ENCODE measurements around the gene SERGEF.

Gene SERGEF

DNA sequence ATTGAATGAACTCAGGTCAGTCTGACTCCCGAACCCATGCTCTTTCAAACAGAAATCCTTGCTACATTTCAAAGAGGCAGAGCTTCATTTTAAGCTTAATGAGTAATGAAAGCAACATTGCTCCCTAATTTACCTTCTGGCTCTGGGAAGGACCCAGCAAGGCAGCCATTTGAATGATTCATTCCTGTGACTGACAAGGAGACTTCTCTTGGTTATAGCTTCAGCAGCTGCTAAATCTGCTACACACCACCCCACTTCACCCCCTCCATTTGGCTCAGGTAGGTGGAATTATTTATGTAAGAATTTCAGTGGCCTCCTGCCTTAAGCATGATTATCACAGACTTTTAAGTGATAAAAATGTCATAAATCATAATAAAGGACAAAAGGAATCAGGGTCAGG, 160.6 kb downstream of the SERGEF start:
- ATAC-seq: no peak

DNA sequence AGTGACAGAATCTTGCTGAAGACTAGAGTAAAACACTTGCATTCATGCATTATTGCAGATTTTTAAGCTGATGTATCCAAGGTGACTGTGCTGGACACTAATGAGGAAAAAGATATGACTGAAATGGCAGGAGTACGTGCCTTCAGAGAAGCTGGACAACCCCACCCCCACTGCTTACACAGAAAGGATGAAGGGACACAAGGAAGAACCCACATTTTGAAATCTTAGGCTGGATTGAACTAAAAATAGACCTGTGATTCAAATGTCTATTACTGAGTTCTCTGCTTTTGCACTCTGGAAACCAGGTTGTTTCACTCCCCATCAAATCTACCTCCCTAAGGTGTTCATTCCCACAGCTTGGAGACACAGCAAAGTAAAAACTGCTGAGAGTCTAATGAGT, 161.2 kb downstream of the SERGEF start:
- no peak for ATAC-seq

DNA sequence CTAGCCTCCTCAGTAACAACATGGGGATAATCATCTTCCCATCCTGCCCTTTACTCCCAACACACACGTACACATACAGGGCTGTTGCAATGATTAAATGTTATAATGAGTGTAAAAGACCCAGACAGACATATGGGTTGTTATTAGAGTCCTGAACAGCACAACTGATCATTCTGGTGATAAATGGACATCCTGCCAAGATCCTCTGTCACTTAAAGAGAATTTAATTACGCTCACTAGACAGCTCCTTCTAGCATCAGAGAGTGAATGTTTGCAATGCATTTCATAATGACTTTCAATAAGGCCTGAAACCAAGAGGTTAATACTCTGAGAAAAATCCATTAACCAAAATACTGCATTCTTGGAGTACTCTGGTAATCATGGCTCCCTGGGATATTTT, 162.5 kb downstream of the SERGEF start:
- ATAC-seq: no peak

DNA sequence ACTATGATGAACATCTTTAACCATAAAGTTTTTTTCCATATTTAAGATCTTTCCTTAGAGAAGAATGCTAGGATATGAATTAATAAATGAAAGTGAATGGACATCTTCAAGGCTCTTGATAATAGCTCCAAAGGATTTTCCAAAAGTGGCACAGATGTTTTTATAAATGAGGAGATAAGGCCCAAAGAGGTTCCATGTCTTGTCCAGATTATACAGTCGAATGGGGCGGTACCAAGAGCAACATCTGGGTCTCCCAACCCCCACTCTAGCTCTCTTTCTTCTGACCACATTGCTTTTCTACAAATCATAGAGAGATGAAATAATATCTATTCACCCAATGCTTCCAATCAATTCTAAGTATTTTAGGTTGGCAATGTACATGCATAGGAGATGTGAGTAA, 164.1 kb downstream of the SERGEF start:
- ATAC-seq: no peak

DNA sequence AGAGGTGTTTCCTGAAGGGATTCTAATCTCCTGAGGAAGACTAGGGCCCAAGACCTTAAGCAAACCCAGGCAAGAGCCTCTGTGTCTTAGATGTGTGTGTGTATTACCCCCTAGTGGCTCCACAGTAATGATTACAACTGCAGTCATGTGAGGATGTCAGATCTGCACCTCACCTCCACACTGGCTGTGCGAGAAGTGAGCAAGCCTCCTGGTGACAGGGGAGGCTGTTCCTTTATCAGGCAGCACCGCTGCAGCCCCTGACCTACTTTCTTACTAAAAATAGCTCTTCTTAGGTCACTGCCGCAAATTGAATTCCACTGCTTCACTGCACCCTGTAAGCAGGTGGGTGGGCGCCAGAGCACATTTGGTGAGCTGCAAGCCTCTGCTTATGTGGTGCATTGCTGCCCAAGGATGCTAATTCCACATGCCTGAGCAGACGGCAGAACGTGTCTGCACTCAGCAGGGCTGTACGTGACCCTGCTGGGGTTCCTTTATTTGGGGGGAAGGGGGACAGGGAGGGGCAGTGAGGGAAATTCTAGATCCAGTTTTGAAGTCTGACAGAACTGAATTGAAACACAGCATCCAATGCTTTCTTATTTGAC, 165.9 kb downstream of the SERGEF start:
- no peak for ATAC-seq

DNA sequence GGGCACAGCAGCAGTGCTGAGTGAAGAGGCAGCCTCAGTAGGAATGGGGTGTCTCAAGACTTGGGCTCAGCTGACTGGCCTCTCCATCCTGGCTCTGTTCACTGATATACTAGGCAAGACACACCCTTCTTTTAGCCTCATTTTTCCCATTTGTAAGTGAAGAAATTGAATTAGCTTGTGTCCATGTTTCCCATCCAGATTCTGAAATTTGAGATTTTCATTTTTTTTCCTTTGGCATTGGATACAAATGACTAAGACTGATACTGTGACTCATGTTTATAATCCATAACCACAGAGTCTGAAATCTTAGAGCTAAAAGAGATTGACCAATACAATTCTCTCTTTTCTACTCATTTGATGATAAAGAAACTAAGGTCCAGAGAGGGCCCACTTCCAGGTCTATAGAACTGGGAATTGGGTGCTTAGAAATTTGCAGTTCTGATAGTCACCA, 167.4 kb downstream of the SERGEF start:
- ATAC-seq: no peak

DNA sequence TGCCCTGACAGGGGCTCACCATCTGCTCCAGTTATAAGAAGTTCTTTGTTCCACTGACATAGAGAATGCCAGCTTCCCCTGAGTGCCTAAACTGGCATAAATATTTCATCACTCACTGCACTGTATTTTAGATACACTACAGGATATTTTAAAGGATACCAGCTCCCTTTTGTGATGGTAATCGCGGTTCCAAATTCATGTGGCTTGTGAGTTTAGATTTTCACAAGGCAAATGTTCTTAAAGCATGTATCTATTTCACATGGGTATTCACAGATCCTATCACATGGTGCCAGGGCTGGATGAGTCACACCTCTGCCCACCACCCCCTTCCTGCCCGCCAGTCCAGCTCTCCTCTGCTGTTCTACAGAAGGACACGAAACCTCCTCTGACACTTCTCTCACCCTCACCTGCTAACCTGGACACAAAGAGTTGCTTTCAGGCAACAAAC, 172.7 kb downstream of the SERGEF start:
- no peak for ATAC-seq

DNA sequence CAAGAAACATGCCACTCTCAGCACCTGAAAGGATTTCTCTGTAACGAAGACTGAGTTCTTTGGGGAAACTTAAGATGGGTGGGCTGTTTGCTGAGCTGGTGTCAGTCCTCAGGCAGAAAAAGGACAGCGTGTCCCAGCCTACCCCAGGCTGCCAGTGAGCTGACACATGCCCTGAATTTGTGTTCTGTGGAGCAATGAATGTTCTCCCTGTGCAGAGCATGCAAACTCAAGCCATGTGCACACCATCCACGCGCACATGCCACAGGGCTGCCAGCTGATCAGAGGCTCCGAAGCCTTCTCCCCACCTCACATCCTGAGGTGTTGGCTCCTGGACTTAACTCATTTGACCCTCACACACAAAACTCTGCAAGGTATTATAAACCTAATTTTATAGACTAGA, 173.4 kb downstream of the SERGEF start:
- ATAC-seq: no peak

DNA sequence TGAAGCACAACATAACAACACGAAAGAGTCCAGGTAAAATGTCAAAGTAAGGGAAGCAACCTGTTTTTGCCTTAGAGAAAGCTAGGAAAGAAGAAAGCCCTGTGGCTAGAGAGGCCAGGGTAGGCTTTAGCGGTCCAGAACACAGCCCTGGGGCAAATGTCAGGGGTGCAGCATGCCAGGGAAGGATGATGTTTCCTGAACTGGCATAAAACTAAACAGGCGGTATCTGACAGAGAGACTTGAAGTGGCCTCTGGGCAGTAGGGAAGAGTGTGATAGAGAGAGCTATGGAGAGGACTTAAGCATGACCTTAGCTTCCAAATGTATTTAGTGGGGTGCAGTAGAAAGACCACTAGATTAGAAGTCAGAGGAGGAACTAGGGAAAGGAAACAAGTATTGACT, 174.7 kb downstream of the SERGEF start:
- no peak for ATAC-seq

DNA sequence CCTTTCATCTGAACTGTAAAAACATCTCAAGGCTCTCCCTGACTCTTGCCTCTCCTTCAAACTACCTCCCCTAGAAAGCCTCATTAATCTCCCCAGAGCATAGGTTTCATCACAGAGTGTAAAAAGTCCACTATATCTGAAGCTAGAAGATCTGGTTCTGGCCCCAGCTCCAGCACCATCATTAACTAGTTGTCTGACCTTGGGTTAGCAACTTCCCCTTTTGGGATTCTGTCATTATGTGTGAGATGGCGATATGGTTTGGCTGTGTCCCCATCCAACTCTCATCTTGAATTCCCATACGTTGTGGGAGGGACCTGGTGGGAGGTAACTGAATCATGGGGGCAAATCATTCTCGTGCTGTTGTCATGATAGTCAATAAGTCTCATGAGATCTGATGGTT, 181.0 kb downstream of the SERGEF start:
- ATAC-seq: no peak

DNA sequence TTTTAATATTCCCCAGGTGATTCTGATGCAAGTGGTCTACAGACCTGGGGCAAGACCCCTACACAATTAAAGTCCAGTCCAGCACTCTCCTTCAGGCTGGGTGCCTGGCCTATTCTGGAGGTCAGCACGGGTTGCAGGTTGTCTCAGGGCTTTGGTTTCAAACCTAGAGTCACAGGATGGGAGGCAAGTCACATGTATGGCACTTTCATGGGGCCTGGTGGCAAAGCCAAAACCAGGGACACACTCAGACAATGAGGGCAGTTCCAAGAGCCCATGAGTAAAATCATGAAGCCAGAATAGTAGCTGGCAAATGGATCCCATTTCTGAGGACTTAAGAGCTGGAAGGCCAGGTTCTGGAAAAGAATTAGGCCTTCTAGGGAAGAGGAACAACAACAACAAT, 181.6 kb downstream of the SERGEF start:
- no peak for ATAC-seq

DNA sequence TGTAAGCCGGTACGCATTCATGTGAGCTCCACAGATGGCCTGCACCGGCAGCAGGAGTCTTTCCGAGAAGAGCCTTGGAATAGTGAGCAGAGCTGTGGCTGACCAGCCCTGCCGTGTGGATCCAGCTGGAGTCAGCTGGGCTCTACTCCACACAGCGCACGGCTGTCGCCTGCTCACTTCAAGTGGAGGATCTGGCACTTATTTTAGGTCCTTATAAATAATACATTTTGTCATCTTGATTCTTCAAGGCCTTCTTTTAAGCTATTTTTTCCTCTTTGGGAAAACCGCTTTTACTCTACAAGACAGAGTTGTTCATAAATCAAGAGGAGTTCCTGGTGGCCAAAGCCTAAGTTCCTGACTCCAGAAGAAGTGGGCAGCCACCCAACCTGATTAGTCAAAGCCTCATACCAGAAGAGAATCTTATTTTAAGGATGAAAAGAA, 184.5 kb downstream of the SERGEF start:
- no peak for ATAC-seq

DNA sequence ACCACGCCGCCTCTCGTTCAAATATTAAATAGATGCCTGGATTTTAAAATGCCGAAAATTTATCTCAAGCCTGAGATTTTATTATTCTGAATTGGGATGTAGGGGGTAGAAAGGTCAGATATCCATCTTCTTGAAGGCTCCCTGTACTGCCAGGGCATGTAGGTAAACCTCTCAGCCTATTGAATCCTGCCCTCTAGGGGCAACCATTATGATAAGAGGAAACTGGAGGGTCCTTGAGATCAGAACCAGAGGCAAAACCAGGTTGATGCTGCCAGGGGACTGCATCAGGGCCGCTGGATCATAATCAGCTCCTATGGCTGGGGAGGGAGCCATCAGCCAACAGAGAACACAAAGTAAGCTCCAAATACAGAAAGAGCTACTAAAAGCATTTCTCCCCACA, 185.8 kb downstream of the SERGEF start:
- no peak for ATAC-seq

DNA sequence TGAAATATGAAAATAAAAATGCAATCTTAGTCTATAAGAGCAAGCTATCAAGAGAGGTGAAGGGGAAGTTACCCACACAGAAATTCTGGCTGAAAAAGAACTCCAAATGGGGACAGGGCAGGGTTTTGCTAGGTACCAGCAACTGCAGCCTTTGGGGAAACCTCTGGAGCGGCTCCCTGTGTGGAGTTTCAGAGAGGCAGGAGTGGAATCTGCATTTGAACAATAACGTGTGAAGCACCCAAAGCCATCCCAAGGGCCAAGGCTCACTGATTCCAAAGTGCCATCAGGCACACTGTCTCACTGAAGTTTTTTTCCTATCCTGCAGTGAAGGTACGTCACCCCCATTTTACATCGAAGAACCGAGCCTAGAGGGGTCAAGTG, 190.5 kb downstream of the SERGEF start:
- no peak for ATAC-seq

DNA sequence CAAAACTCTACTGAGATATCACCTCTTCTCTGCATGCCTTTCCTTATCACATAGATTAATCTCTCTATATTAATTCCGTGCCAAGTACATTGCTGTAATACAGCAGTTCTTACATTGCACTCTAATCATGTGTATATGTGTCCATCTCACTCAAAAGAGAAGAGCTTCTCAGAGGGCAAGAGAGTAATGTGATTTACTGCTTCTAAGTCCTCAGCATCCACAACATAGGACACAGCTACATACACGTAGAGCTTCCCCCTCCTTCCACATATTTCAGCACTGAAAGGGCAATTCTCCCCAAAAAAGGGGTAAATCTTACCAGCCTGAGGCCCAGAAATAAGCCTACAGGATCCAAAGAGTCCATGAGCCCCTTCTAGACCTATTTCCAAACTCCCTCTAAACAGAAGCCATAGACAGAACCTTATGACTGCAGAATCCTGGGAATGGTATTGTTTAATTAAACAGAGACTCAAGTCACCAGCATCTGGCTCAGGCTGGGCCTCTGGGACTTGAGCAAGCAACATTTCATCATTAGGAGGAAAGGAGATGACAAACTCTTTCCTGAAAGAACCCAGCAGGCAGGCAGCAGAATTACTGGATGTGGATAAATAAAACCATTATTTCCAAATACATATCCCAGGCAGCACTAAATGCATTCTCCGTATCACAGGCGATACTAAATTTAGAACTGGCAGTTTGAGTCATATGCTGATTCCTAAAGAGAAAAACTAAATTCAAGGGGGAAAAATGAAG, 191.0 kb downstream of the SERGEF start:
- ATAC-seq: no peak

DNA sequence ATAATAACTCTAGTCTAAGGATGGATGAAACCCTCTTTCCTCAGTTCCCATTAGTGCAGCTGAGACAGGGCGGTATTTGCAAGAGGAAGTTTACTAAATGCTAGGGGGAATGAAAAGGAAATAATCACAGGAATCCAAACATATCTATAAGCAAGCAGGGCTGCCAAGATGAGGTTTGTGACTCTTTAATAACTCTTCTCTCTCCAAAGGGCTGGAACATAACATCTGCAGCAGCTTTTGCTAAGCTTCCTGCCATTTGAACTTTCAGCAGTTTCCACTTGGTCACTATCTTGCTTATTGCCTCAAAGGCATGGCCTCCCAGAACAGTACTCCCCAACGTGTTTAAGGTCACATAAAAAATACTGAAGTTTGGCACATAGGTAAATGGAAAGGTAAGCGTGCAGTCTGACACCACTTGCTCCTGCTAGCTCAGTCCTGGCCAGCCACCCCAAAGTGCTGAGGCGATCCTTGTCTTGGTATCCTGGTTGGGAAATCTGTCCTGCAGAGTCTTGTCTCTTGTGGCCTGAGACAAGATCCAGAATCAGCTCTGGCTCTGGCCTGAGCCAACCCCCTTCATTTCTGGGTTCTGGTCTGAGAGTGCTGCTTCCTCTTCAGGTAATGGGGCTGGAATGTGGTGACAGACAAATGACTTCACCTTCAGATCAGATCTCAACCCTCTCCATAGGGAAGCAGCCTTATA, 196.5 kb downstream of the SERGEF start:
- no peak for ATAC-seq

DNA sequence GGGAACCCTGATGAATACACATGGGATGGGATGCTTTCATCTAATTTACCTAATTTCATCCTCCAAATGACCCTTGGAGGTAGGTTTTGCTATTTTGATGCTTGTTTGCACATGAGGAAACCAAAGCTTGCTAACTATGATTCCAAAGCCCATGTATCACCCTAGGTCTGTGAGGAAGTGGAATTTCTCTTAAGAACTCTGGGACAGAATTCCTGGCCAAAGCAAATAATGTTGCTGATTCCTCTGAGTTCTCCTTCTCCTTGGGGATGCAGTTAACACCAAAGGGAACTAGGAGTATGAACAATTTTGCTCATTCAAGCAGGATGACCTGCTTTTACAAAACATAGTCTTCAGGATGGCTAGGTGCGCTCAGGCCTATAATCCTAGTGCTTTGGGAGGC, 198.3 kb downstream of the SERGEF start:
- no peak for ATAC-seq

DNA sequence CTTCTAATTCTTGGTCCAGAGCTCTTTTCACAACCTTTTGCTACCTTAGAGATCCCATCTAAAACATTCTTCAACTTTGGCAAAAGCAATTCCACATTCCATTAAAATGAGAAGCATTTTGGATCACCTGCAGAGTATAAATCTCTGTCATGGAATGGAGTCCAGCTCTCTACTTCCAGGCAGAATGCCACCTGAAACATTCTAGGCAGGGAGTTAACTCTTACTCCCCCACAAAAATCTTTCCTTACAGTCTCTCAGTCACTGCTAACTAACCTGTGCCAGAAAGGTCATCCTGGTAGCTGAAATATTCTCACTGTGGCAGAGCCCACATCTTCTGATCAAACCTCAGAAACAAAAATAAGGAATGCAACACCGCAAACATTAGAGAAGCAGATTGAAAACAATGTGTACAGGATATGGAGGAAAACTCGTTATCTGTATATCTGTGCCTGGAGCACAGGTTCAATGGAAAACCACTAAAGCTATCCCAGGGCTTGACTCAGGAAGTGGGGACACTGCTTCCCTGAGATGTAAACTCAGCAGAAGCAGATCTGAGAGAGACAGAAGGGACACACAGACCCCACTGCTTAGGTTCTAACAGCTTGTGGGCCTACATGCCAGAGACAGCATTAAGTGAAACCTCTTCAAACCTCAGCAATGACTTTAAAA, 199.3 kb downstream of the SERGEF start:
- ATAC-seq: no peak

DNA sequence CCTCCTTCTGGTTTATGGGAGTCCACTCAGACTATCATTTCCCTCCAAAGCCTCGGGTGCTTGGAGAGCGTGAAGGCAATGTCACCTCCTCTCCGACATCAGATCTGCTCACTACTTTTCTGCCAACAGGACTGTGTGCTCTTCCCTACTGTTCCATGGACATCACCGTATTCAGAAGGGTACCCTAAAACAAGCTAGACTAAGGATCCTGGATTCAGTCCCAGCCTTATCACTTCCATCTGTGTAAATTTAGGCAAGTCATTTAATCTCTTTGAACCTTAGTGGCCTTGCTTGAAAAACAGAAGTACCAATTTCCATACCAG, 200.0 kb downstream of the SERGEF start:
- no peak for ATAC-seq

DNA sequence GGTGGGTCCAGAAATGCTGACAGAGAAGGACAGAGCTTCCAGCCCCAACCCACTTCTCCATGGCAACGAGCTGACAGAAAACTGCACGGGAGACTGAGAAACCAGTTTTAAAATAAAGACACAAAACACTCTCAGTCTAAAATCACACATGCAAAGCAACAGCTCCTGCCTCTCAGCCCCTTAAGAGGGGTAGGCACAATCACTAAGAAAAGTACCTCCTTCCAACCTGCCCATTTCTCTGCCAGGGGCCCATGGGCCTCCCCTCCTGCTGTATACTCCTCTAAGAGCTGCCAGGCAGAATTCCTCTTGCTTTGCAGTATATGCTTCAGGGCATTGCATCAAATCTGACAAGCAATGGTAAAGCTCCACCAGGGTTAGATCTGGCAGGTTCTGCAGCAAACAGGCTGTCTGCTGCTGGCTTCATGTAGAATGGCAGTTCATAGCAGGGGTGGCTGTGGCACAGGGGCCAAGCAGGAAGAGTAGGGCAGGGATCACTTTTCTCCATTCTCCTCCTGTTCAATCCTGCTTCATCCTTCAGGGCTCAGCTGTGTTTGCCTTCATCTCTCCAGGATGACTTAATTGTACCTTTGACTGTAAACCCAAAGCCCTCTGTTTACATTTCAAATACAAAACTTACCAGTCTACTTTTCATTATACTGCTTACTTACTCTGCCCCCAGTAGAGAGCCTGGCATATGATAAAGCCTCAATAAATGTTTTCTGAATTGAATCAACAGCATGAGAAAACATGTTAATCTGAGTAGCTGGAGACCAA, 200.6 kb downstream of the SERGEF start:
- ATAC-seq: no peak

DNA sequence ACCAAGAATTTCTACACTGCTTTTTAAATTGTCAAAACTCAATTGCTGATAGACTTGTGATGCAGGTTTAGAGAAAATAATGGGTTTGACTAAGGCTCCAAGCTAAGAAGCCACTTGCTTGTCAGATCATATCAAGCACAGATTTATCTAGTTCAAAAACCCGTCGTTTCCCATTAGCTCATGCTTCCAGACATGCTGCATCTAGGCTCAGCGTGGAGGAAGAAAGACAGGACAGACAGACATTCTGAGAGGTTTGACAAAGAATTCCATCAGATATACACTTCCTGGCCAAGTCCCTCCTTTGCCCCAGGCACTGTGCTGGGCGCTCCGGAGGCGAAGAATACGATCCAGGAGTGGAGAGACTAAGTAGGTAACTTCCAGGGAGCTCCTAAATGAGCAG, 201.5 kb downstream of the SERGEF start:
- no peak for ATAC-seq

DNA sequence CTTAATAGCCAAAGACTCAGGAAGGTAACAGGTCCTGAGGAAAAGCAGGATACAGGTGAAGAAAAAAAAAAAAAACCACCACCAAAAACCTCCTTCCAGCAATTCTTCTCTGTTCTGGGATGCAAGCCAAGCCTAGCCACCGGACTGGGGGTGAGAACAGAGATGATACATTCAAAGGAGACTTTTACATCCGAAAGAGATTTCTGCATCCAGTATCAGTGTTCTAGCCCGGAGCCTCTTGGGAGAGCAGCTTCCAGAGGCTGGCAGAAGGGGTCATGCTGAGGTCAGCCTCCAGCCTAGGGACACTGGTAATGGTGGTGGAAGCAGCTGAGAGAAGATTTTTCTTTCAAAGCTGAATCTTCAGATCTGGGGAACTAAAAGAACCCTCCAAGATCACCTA, 202.1 kb downstream of the SERGEF start:
- no peak for ATAC-seq

DNA sequence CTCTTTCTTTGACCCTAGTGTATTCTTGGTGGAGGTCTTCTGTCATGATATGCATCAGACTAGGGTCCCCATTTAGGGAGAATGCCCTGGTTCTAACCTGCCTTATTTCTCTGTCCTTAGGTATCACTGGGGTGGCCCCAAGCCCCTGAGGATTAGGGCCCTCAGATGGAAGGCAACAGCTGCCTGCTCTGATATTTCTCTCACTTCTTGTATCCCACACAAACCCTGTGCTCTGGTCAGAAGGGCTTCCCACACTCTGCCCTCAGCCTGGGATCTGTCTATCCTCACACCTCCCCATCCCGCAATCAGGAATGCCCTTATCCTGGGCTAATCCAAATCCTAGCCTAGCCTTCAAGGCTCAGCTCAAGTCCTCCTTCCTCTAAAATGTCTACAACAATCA, 202.8 kb downstream of the SERGEF start:
- ATAC-seq: no peak

All from activated CD4-positive, CD25-positive, alpha-beta regulatory T cell treated with anti-CD3 and anti-CD28 coated beads, Interleukin-2, amount 50 U/mL, for 24 hours (primary cell).